ENCODE results near the gene IFNA10.
"Not testable (repeated sequence)": the region's sequence is repeated elsewhere in the genome, so short reads cannot be mapped to it uniquely, and the experiment has no call there.

GRCh38 chr9:21217211-21217610, 10.3 kb upstream of the IFNA10 start, which contains the start of gene IFNA16:
- not testable (repeated sequence) for TF ChIP-seq EZH2 (optimal IDR thresholded peaks at IDR 0.05; ENCODE audit: low read depth, low read length); CTCF (IDR thresholded peaks at IDR 0.05; ENCODE audit: low read length)
